Mesodermal cell (in vitro differentiated cells): ENCODE results near the gene ADAMTS17.

Source experiments
- H3K27ac ChIP-seq: 2 replicates; pipeline ENCODE4 v1.7.0; 2013; ENCODE audit warnings: mild to moderate bottlenecking, low read depth, low read length, moderate library complexity; ENCODE audit not compliant: severe bottlenecking
- H3K36me3 ChIP-seq: 2 replicates; pipeline ENCODE4 v1.7.1; 2013; ENCODE audit warnings: mild to moderate bottlenecking, low read length, moderate library complexity; ENCODE audit not compliant: control insufficient read depth, insufficient read depth
- H3K4me1 ChIP-seq: one replicate; pipeline ENCODE4 v1.7.1; 2013; ENCODE audit warnings: mild to moderate bottlenecking, low read length; ENCODE audit not compliant: insufficient read depth, control insufficient read depth, poor library complexity, severe bottlenecking
- H3K4me3 ChIP-seq: 2 replicates; pipeline ENCODE4 v1.7.0; 2013; ENCODE audit warnings: low read length, control low read depth, mild to moderate bottlenecking; ENCODE audit not compliant: insufficient read depth, poor library complexity, severe bottlenecking; ENCODE audit errors: extremely low read depth
- H3K9me3 ChIP-seq: 2 replicates; pipeline ENCODE4 v1.7.1; 2013; ENCODE audit warnings: mild to moderate bottlenecking, low read length, moderate library complexity; ENCODE audit not compliant: control insufficient read depth
- WGBS, 2 experiments: methylation state at CpG; one replicate each; pipeline ENCODE4 v1.1.5; 2013; ENCODE audit warnings: missing lambda C conversion rate in 2 of 2; ENCODE audit not compliant: insufficient coverage in 2 of 2; 5-methylcytosine and 5-hydroxymethylcytosine counted together

The ADAMTS17 gene

GRCh38 chr15:100230784-100231183 is 111.0 kb downstream of the ADAMTS17 start:
- Histone ChIP-seq H3K4me3 (no peak overlapping the region), H3K9me3 (no peaks in the 10 kb centered on the region), H3K4me1 (no peaks in the 10 kb centered on the region), H3K27ac (no peak overlapping the region), H3K36me3 (no peaks in the 10 kb centered on the region)
- 93 to 94% methylated on average over 2 to 3 of the region's 4 CpGs for WGBS, 2 experiments

GRCh38 chr15:100229181-100230163 is 112.3 kb downstream of the ADAMTS17 start:
- Histone ChIP-seq H3K27ac (no peak overlapping the region), H3K4me1 (no peaks in the 10 kb centered on the region), H3K9me3 (no peaks in the 10 kb centered on the region), H3K4me3 (no peak overlapping the region), H3K36me3 (no peaks in the 10 kb centered on the region)
- WGBS, 2 experiments, result 86 to 90% methylated on average over 8 of the region's 9 CpGs

GRCh38 chr15:100227781-100228180 is 114.0 kb downstream of the ADAMTS17 start:
- no peaks in the 10 kb centered on the region for H3K9me3 ChIP-seq
- H3K4me3 ChIP-seq, result no peak overlapping the region
- H3K27ac ChIP-seq, result no peak overlapping the region
- no peaks in the 10 kb centered on the region for H3K4me1 ChIP-seq
- no peaks in the 10 kb centered on the region for H3K36me3 ChIP-seq
- WGBS, 2 experiments, result 92 to 98% methylated on average over 7 to 9 of the region's 9 CpGs

- no peak overlapping the region for H3K4me3 ChIP-seq
- no peak overlapping the region for H3K27ac ChIP-seq
- H3K9me3 ChIP-seq, result no peaks in the 10 kb centered on the region
- no peaks in the 10 kb centered on the region for H3K36me3 ChIP-seq
- 89% methylated on average over 3 to 4 of the region's 5 CpGs for WGBS, 2 experiments
- H3K4me1 ChIP-seq, result no peaks in the 10 kb centered on the region
These were observed 115.7 kb downstream of the ADAMTS17 start for GRCh38 chr15:100226107-100226506.

GRCh38 chr15:100224206-100225185 is 117.3 kb downstream of the ADAMTS17 start:
- WGBS, 2 experiments, result 82 to 85% methylated on average over 8 to 10 of the region's 11 CpGs
- Histone ChIP-seq H3K4me3 (no peak overlapping the region), H3K9me3 (no peaks in the 10 kb centered on the region), H3K27ac (no peak overlapping the region), H3K36me3 (no peaks in the 10 kb centered on the region), H3K4me1 (no peaks in the 10 kb centered on the region)

GRCh38 chr15:100222349-100222715 is 119.4 kb downstream of the ADAMTS17 start:
- 92 to 95% methylated on average over 7 of the region's 8 CpGs for WGBS, 2 experiments
- Histone ChIP-seq H3K27ac (no peak overlapping the region), H3K4me3 (no peak overlapping the region), H3K36me3 (no peaks in the 10 kb centered on the region), H3K9me3 (no peaks in the 10 kb centered on the region), H3K4me1 (no peaks in the 10 kb centered on the region)

- Histone ChIP-seq H3K27ac (no peak overlapping the region), H3K9me3 (no peaks in the 10 kb centered on the region), H3K36me3 (no peaks in the 10 kb centered on the region), H3K4me3 (no peak overlapping the region), H3K4me1 (no peaks in the 10 kb centered on the region)
- 89 to 90% methylated on average over 17 to 20 of the region's 22 CpGs for WGBS, 2 experiments
These were observed 120.1 kb downstream of the ADAMTS17 start for GRCh38 chr15:100221471-100222348.

- H3K4me1 ChIP-seq, result no peaks in the 10 kb centered on the region
- H3K36me3 ChIP-seq, result no peaks in the 10 kb centered on the region
- no peak overlapping the region for H3K4me3 ChIP-seq
- 89 to 93% methylated on average over 8 to 11 of the region's 14 CpGs for WGBS, 2 experiments
- no peak overlapping the region for H3K27ac ChIP-seq
- H3K9me3 ChIP-seq, result no peaks in the 10 kb centered on the region
These were observed 121.6 kb downstream of the ADAMTS17 start for GRCh38 chr15:100220058-100220768.

GRCh38 chr15:100218434-100218833 is 123.3 kb downstream of the ADAMTS17 start:
- no peaks in the 10 kb centered on the region for H3K9me3 ChIP-seq
- H3K4me3 ChIP-seq, result no peak overlapping the region
- no peaks in the 10 kb centered on the region for H3K36me3 ChIP-seq
- no peaks in the 10 kb centered on the region for H3K4me1 ChIP-seq
- no peak overlapping the region for H3K27ac ChIP-seq
- WGBS, 2 experiments, result 96 to 100% methylated on average over 3 to 5 of the region's 5 CpGs
